AG09309 (cell line): ENCODE measurements around the gene APOA1.
A peak's percentile ranks its signal among the peaks of the same experiment; 100 is the strongest.

Experiments
- DNase-seq: peaks from one replicate; pipeline ENCODE4 v3.0.0-alpha.2; 2010; ENCODE audit warnings: low read depth
- H3K4me3 ChIP-seq: 2 replicates; pipeline ENCODE4 v1.5.1; 2011; ENCODE audit warnings: mild to moderate bottlenecking, low read depth, low read length, moderate library complexity; ENCODE audit not compliant: control insufficient read depth
- CTCF ChIP-seq: IDR thresholded peaks from 2 replicates; pipeline ENCODE4 v1.5.1; 2011; ENCODE audit warnings: mild to moderate bottlenecking, low read depth, low read length, inconsistent platforms; ENCODE audit not compliant: insufficient read depth, control insufficient read depth; ENCODE audit errors: missing control alignments

The APOA1 gene

GRCh38 chr11:116861539-116861938 is 24.1 kb upstream of the APOA1 start:
- DNase-seq: peak; percentile 40
- no peak for TF ChIP-seq CTCF
- no peak overlapping the region for H3K4me3 ChIP-seq

- no peak for TF ChIP-seq CTCF
- no peak overlapping the region for H3K4me3 ChIP-seq
- DNase-seq: no peak
Observed at GRCh38 chr11:116860303-116860702, 22.9 kb upstream of the APOA1 start.

GRCh38 chr11:116859175-116859574 is 21.8 kb upstream of the APOA1 start:
- no peak for TF ChIP-seq CTCF
- H3K4me3 ChIP-seq: no peak overlapping the region
- no peak for DNase-seq

GRCh38 chr11:116857936-116858335 is 20.5 kb upstream of the APOA1 start:
- DNase-seq: no peak
- H3K4me3 ChIP-seq: no peak overlapping the region

GRCh38 chr11:116857316-116857715 is 19.9 kb upstream of the APOA1 start:
- no peak for DNase-seq
- TF ChIP-seq CTCF: no peak
- no peak overlapping the region for H3K4me3 ChIP-seq

More at GRCh38 chr11:116857936-116858335, 20.5 kb upstream of the APOA1 start:
- no peak for TF ChIP-seq CTCF

- no peak for DNase-seq
- H3K4me3 ChIP-seq: no peak overlapping the region
- no peak for TF ChIP-seq CTCF
Observed at GRCh38 chr11:116856423-116856822, 19.0 kb upstream of the APOA1 start.

GRCh38 chr11:116855413-116855812 is 18.0 kb upstream of the APOA1 start:
- DNase-seq: no peak
- TF ChIP-seq CTCF: no peak
- no peak overlapping the region for H3K4me3 ChIP-seq
